Right hindlimb (tissue), 1 donor: Measurements from ENCODE around the gene SMYD3.
"Not testable (repeated sequence)": the region's sequence is repeated elsewhere in the genome, so short reads cannot be mapped to it uniquely, and the experiment has no call there.

Experiments
- DNase-seq: peaks from one replicate; pipeline ENCODE4 v3.0.0-alpha.2; 2018

The SMYD3 gene

DNA sequence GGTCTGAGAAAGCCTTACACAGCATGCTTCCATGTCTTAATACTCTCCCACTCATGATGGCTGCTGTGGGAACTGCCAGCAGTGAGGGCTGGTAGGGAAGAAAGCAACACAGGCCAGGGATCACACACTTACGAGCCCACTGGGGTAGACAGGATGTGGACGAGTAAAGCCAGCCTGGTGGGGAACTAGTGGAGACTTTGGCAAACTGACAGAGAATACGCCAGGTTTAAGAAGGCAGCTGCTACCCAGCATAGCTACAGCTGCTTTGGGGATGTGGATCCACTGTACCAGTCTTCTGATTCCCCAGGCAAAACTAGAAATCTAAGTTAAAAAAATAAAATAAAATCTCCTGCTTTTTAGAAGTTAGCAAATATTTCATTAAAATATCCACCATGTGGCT lies 664.0 kb downstream of the SMYD3 start:
- no peak for DNase-seq

DNA sequence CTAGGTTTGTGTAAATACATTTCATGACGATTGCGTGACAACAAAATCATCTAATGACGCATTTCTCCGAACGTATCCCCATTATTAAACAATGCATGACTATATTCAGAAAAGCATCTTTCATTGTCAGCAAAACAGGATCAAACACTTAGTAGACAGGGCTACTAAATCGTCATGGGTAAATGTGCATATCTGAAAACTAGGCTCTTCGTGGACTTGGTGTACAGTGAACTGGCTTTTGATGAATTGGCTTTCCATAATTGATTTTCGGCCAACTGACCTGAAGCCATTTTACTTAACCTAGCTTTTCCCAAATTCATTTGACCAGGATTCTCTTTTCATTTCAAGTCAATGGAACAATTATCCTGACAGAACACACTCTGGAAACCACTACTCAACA lies 665.0 kb downstream of the SMYD3 start:
- no peak for DNase-seq

DNA sequence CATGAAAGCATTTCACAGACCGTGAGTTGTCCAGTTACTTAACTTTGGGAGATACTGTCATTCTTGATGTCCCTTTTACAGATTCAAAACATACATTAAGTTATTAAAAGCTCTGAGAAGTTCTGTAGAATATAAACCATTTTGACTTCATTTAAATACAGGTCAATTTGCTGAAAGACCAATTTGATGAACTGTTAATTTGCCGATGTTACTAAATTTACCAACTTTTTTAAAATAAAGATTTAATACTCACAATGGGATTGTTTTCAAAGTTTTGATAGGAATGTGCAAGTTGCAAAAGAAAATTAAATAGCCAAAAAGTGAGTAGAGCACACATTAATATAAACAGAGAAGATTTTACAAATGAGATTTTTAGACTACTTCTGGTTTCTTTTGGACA lies 666.1 kb downstream of the SMYD3 start:
- no peak for DNase-seq

DNA sequence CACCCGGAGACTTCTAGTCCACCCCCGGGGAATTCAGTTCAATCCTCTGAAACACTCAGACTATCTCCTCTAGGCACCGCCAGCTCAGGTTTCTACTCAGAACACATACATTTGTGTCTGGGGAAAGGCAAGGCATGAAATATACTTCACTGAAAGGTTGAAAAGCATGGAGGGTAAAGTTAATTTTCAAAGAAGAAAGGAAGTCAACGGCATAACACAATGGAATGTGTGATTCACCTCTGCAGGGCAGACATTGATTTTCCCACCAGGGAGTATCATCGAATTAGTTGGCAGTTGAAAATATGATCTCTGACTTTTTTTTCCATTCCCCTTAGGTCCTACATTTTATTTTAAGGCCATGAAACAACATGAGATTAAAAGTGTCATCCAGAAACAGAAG lies 669.4 kb downstream of the SMYD3 start:
- DNase-seq, result no peak

DNA sequence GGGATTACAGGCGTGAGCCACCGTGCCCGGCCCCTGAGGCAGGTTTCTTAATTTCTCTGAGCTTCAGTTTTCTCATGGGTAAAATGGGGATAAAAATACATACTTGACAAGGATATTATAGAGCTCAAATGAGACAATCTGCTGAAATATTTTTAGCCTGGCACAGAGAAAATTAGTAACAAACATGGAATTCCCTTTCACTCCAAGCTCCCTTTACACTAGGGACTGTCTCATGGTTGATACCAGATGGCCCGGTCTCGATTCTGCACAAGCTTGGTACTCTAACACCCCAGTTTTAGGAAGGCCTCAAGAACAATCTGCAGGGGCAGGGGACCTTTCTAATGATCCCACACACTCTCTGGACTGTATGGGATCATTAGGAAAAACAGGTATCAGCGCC lies 671.7 kb downstream of the SMYD3 start:
- no peak for DNase-seq

DNA sequence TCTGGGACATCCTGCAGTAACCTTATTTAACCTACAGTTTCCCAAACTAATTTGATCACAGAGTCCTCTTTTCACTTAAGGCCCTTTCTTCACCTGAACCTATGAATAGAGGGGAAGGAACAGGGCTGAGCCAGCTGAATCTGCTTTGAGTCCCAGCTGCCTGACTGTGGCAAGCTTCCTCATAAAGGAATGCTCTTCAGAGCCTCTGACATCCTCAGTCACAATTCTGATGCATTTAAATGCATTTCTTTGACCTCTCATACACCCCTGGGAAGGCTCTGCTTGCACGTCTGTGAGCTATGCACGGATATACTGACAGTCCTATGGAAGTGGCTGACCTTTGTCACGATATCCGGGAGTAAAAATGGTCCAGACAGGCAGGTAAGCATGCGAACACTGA lies 673.1 kb downstream of the SMYD3 start:
- DNase-seq, result no peak

DNA sequence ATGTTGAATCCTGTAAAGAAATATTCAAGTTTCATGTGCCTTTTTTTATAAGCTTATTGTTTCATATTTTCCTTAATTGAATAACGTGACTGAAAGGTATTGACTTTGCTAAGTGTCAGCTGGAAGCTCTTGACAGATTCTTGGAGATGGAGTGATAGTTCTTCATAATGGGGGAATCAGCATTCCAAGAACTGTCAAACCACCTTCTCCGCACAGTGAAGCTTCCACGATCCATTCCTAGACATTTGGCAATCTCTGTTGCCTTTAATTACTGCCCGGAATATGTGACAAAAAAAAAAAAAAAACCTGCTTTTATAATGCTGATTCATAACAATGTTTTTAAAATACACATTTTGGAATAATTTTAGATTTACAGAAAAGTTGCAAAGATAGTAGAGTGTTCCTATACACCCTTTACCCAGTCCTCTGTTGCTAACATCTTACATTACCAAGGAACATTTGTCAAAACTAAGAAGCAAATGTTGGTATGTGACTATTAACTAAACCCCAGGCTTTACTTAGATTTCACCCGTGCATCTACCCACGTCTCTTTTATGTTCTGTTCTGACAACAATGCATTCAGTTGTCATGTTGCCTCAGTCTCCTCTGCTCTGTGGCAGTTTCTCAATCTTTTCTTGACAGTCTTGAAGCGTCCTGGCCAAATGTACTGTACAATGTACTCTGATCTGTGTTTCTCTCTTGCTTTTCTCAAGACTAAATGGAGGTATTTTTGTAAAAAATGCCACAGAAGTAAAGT lies 674.1 kb downstream of the SMYD3 start:
- DNase-seq, result no peak

DNA sequence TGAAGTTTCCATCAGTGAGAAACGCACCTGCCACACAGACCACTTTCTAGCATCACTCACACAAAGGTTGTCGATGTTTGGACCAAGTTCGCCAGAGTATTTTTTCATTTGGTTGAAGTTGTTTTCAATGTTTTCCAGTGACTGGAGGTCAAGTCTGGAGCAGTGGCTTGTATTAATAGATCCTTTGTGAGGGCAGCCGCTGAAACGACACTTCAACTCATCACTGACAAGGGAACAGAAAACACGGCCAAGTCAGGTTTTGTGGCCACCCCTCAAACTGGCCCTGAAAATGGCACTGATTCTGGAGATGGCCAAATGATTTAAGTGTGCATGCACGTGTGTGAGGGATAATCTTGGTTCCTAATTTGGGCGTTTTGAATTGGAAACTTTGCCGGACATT lies 675.6 kb downstream of the SMYD3 start:
- DNase-seq, result no peak

DNA sequence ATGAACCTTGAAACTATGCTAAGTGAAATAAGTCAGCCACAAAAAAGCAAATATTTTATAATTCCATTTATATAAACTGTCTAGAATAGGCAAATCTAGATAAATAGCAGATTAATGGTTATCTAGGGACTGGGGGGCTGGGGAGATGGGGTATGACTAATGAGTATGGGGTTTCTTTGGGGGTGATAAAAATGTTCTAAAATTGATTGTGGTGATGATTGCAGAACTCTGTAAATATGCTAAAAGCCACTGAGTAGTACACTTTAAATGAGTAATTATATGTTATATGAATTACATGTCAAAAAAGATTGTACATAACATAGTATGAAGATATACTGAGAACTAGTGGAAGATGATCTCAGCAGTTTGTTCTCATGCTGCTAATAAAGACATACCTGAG lies 677.3 kb downstream of the SMYD3 start:
- no peak for DNase-seq

DNA sequence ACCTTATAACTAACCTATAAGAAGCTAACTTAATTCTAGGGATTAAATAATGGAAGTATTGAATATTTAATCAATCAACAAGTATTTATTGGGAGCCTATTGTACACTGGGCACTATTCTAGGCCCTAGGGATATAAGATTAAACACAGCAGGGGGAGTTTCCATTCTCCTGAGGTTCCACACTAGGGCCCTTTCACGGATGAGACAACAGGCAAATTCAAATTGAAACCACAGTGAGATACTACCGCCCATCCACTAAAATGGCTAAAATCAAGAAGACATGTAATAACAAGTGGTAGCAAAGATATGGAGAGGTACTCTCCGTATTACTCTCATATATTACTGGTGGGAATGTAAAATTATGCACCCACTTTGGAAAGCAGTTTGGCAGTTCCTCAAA lies 677.9 kb downstream of the SMYD3 start:
- DNase-seq, result no peak

DNA sequence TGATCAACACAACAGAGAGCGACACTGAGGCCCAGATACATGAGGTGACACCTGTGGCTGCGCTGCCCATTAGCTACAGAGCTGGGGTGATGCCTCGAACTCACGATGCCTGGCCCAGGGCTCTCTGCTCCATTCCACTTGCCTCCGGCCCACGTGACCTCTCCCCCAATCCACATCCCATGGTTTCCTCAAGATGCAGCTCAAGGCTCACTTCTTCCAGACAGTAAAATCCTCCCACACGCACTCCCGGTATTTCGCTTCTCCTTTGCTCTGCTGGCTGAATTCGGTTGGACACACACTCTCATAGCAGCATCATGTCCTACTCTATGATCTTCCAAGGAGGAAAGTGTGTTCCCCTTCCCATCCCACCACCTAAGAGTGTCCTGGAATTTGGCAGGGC lies 679.8 kb downstream of the SMYD3 start:
- DNase-seq, result no peak

DNA sequence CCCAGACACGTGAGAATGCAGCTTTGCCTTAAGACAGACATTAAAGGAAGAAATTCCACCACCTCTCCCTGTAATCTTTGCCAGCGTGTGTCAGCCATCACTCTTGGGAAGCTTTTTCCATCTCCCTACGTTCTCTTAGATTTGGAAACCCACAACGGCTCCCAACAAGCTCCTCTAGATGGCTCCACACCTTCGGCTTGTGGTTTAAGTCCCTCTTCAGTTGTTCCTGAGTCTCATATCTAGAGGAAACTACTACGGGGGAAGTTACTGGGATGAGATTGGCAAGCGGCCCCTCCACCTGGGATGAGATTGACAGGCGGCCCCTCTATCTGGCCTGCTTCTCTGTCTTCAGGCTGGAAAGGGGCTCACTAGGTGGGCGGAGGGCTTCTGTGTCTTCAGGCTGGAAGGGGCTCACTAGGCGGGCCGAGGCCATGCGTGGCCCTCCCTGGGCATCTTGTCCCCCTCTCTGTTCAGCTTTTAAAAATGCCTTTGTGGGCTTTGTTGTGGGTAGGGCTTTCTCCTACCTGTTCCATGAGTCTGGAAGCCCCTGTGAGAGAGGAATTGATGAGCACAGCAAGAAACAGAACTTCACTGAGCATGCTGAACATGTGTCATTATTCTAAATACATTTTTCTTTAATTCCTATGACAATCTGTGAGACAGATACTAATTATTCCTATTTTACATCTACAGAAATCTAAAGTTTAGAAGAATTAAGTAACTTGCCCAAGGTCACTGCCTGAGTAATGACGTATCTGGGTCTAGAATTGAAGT lies 681.8 kb downstream of the SMYD3 start:
- no peak for DNase-seq

DNA sequence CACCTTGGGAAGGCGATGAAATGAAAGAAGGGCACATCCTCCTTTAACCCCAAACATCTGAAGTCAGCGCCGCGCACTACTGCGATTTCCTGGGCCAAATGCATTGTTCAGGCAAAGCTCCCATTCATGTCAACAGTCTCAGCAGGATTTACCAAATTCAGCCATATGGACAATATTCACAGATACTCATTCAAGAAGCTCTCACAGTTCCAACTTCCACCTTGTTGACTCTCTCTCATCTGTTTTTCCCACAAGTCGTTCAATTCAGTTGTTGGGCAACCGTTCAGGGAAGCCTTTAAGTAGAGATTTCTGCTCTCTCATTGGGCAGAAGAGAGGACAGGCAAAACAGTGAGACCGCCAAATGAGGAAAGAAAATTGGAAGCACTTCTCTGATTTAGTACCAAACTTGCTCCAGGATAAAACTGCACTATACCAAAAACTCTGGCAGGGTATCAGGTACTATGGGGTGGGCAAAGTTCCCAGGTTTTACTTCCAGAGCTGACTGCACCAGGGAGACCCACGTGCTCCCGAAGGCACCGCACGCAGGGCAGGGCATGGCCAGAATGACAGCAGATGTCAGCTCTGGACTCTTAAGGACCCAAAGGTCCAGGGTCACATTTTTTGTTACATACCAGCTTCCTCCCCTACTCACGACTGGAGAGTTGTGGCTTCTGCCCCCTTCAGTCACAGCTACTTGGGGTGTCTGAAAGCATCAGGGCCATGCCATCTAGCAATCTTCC lies 683.5 kb downstream of the SMYD3 start:
- DNase-seq, result no peak

DNA sequence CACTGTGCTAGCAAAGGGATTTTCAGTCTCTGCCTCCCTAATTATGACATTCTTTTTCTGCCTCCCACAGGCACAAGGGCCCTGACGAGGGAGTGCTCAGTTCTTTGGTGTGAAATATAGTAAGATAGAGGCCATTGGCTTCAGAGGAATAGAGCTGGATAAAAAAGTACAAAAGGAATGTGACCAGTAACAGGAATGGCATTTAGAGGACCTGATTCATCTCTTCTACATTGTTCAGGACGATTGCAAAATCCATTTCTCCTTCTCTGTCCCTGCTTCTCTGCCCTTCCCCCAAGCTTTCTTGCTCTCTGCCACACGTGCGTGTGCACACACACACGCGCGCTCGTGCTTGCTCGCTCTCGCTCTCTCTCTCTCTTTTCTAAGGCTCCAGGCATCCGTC lies 684.1 kb downstream of the SMYD3 start:
- no peak for DNase-seq

DNA sequence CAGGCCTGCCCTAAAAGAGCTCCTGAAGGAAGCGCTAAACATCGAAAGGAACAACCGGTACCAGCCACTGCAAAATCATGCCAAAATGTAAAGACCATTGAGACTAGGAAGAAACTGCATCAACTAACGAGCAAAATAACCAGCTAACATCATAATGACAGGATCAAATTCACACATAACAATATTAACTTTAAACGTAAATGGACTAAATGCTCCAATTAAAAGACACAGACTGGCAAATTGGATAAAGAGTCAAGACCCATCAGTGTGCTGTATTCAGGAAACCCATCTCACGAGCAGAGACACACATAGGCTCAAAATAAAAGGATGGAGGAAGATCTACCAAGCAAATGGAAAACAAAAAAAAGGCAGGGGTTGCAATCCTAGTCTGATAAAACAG lies 688.7 kb downstream of the SMYD3 start:
- not testable (repeated sequence) for DNase-seq

DNA sequence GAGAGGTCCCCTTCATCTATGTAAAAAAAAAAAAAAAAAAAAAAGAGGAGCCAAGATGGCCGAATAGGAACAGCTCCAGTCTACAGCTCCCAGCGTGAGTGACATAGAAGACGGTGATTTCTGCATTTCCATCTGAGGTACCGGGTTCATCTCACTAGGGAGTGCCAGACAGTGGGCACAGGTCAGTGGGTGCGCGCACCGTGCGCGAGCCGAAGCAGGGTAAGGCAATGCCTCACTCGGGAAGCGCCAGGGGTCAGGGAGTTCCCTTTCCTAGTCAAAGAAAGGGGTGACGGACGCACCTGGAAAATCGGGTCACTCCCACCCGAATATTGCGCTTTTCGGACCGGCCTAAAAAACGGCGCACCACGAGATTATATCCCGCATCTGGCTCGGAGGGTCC lies 690.6 kb downstream of the SMYD3 start:
- DNase-seq, result not testable (repeated sequence)

DNA sequence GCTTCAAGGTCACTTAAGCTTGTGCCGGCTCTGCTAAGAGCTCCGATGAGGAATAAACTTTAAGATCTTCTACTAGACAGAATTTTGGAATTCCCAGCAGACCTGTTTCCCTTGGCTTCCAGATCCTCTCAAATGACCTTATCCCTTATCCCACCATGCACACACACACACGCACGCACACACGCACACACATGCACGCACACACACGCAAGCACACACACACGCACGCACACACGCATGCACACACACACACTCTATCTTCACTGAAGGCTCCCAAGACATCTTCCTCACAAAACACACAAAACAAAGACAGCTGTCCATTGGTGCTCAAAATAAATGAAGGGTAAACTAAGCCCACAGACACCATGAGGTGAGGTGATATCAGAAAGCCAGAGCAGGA lies 692.4 kb downstream of the SMYD3 start:
- DNase-seq, result no peak

DNA sequence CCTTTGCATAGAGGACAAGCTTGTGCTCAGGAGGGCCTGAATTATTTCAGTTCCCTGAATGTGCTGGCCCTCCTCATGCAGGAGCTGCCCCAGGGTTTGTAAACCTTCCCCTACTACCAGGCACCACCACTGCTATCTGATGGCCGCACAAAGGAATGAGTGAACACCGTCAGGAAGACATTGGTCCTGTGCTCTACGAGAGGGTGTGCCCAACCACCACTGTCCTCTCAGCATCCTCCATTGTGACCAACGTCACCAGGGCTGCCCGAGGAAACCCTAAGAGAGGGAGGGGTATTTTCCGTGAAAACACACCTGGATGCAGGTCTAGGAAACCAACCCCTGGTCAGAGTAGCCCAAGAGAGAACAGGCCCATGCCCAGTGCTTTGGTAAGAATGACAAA lies 694.8 kb downstream of the SMYD3 start:
- DNase-seq, result no peak

DNA sequence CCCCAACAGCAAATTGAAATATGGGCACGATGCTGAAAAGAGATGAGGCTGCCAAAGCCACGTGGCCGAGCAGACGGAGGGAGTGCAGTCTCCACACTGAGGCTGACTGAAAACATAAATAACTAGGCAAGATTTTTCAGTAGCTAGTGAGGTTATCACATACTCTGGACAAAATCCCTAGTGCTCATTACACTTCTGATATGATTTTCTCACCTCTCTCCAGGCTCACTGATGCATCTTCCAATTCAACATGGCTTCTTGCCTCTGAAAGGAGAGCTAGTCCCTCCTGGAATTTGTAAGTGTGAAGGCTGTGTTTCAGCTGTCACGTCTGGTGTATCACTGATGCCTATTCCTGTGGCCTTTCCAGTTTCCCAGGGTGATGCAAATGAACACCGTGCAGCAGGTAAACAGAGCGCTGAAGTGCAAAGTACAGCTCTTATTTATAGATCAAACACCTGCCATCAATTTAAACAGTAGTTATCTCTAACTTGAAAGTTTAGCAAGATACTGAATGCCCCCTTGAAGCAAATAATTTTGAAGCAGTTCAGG lies 696.2 kb downstream of the SMYD3 start:
- no peak for DNase-seq

DNA sequence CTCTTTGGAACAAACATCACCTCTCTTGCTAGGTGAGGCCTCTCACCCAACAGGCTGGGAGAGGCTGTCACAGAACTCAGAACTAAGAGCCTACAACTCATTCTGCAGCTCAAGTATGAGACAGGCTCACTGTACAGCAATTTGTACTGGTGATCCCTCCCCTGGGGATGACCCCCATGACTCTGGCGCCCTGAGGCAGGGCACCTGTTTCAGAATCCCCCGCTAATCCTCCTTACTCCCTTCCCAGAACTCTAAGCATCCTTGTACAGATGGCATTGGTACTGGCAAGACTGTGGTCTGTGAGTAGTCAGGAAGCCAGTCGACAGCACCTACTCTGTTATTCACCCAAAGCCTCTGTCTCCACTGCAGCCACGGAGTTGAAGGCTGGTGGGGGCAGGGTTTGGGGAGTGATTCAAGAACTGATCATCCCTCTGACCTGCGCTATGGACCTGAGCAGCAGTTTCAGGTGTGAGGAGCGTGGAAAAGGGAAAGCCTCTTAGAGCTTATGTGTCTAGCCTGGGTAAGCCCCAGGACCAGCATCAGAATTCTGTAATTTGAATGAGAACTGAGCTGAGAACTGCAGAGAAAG lies 696.8 kb downstream of the SMYD3 start:
- no peak for DNase-seq

DNA sequence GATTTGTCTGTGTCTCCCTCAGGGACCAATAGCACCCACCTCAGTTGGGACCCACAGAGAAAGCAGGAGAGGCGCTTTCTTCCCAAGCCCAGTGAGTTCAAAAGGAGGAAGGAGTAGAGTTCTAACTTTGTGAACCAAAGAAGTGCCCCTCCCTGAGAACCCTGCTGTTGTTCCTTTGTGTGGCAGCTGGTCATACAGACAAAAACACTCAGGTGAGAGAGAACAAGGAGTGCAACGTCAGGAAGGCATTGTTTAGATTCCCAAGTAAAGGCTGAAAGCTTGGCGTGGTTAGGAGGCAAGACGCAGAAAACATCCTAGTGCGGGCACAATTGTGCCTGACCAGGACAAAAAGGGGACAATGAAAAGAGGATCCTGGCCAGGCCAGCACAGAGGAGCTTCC lies 697.7 kb downstream of the SMYD3 start:
- DNase-seq, result no peak

DNA sequence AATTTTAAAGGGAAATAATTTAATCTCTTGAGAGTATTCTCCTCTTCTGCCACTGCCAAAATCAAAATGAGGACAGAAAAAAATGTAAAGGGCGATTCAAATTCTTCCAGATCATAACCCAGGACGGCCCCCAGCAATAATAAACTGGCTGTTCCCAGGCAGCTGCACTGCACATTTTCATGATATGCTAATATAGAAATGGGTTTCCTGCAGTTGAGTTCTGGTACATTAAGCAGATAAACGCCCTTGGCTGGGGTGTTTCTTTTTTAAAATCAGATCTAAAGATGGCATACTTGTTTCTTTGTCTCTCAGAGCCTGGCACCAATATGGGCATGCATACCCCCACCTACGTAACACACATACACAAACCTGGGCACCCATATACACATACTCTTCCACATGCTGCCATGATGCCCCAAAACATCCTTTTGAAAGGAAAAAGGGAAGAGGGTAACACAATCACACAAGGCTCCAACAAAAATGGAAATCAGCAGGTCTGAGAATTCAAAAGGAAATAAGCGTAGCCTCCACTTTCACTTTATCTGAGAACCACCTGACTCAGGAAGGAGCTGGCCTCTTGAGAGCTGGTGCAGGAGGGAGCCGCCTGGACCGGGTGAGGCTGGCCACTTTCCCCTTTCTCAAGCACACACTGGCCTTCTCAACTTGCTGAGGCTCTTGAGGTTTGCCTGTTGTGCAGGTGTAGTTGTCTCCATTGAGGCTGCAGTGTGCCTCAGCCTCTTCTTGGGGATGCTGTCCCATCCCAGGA lies 698.9 kb downstream of the SMYD3 start:
- no peak for DNase-seq
